Epithelial cell of esophagus (primary cell): ENCODE measurements around the gene QSOX1.
A peak's percentile ranks its signal among the peaks of the same experiment; 100 is the strongest.

Source experiments
- DNase-seq: peaks from one replicate; pipeline ENCODE4 v3.0.0; 2010; ENCODE audit warnings: low read depth
- H3K4me3 ChIP-seq: 2 replicates; pipeline ENCODE4 v1.5.1; 2011; ENCODE audit warnings: mild to moderate bottlenecking, low read length, control low read depth
- TF ChIP-seq, protein P1 (sequence below): IDR thresholded peaks from 2 replicates; pipeline ENCODE4 v1.5.1; 2011; ENCODE audit warnings: low read depth, mild to moderate bottlenecking, low read length, control low read depth, inconsistent platforms; ENCODE audit not compliant: insufficient read depth; ENCODE audit errors: missing control alignments

Gene QSOX1

DNA sequence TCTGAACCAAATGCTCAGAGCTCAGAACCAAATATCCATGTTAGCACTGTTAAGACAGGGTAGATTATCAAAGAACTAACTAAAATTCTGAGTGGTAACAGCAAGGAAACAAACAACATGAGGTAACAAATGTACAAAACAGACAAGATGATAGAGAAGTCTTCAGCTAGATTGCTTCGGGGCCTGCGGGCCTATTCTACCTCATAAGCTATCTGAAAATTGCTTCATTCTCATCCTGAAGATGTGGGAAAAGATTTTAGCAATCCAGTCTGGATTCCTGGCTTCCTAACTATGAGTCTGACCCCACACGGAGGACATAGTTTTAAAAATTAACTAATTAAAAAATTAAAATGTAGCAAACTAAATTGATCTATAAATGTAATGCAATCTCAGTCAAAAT lies 9.2 kb upstream of the QSOX1 start:
- TF ChIP-seq, protein P1, sequence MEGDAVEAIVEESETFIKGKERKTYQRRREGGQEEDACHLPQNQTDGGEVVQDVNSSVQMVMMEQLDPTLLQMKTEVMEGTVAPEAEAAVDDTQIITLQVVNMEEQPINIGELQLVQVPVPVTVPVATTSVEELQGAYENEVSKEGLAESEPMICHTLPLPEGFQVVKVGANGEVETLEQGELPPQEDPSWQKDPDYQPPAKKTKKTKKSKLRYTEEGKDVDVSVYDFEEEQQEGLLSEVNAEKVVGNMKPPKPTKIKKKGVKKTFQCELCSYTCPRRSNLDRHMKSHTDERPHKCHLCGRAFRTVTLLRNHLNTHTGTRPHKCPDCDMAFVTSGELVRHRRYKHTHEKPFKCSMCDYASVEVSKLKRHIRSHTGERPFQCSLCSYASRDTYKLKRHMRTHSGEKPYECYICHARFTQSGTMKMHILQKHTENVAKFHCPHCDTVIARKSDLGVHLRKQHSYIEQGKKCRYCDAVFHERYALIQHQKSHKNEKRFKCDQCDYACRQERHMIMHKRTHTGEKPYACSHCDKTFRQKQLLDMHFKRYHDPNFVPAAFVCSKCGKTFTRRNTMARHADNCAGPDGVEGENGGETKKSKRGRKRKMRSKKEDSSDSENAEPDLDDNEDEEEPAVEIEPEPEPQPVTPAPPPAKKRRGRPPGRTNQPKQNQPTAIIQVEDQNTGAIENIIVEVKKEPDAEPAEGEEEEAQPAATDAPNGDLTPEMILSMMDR, result no peak
- no peak for DNase-seq
- H3K4me3 ChIP-seq, result no peak overlapping the region

DNA sequence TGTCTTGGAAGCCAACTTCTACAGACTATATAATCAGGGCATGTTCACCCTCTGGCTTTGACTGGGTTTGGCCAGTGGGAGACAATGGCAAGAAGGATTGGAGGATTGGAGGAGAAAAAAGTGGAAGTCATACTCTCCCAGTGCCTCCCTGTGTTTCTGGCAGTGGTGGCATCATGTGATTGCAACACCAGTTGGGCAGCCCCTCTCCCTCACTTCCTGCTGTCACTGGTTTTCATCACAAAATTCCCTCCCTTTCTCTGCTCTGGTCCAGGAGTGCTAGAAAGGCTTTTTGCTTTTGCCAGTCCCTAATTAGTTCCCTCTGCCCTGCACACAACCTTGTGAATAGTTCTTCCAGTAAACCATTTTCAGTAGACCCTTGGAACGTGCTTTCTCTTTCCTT lies 3.7 kb upstream of the QSOX1 start:
- no peak for DNase-seq
- TF ChIP-seq, protein P1, result no peak
- no peak overlapping the region for H3K4me3 ChIP-seq

GRCh38 chr1:180151508-180151907 lies 3.2 kb upstream of the QSOX1 start:
- TF ChIP-seq, protein P1, result no peak
- peak; percentile 82 for DNase-seq
- H3K4me3 ChIP-seq, result no peak overlapping the region

- TF ChIP-seq, protein P1, result no peak
- DNase-seq, result no peak
- H3K4me3 ChIP-seq, result no peak overlapping the region
Measured at GRCh38 chr1:180152588-180152987, 2.1 kb upstream of the QSOX1 start.

- H3K4me3 ChIP-seq, result no peak overlapping the region
- no peak for DNase-seq
- TF ChIP-seq, protein P1, result no peak
Measured at GRCh38 chr1:180153032-180153431, 1.6 kb upstream of the QSOX1 start.

DNA sequence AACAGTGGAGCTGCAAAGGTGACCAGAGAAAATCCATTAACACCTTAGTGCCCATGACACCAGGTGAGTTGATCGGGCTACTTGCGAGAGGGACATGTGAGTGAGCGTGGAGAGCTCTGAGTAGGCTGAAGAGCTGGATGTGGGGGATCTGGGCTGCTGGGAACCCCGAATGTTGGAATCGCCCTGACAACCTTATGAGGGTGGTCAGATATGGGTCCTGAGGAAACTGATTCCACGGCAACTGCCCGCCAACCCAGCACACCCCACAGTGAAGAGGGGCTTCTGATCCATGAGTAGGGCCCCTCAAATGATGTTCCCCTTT lies 705 bp upstream of the QSOX1 start:
- TF ChIP-seq, protein P1, result no peak
- no peak for DNase-seq
- H3K4me3 ChIP-seq, result peak overlapping the region; percentile 75

DNA sequence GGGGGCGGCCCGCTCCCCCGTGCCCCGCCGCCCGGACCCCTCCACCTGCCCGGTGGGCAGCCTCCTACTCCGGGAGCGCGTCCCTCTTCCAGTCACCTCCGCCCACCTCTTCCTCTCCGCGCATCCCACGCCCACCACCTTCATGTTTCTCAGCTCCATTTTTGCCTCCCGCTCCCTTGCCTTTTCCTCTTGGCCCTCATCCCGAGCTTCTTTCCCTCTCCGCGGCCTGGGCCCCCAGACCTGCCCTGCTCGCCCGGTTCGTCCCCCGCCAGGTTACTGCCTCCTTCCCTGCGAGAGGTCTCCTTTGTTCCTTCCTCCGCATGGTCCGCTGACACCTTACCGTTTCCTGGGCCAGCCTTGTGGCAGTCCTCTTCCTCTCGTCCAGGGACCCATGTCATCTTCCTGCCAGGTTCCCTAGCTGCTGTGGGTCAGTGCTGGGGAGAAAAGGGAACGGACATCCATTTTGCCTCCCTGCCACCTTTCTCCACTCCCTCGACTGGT lies 563 bp downstream of the QSOX1 start:
- H3K4me3 ChIP-seq, result peak overlapping the region; percentile 76
- DNase-seq, result no peak
- TF ChIP-seq, protein P1, result no peak
